GM10847 (cell line): Measurements from ENCODE around the gene SDCCAG8.

Source experiments
- POLR2A ChIP-seq: IDR thresholded peaks from 2 replicates; pipeline ENCODE4 v1.6.1; 2011; ENCODE audit not compliant: insufficient read length; ENCODE audit errors: extremely low read depth

The SDCCAG8 gene

GRCh38 chr1:243268751-243269460, 13.1 kb downstream of the SDCCAG8 start:
- no peak for TF ChIP-seq POLR2A

- TF ChIP-seq POLR2A, result no peak
Observed at GRCh38 chr1:243269461-243269801, 13.6 kb downstream of the SDCCAG8 start.

DNA sequence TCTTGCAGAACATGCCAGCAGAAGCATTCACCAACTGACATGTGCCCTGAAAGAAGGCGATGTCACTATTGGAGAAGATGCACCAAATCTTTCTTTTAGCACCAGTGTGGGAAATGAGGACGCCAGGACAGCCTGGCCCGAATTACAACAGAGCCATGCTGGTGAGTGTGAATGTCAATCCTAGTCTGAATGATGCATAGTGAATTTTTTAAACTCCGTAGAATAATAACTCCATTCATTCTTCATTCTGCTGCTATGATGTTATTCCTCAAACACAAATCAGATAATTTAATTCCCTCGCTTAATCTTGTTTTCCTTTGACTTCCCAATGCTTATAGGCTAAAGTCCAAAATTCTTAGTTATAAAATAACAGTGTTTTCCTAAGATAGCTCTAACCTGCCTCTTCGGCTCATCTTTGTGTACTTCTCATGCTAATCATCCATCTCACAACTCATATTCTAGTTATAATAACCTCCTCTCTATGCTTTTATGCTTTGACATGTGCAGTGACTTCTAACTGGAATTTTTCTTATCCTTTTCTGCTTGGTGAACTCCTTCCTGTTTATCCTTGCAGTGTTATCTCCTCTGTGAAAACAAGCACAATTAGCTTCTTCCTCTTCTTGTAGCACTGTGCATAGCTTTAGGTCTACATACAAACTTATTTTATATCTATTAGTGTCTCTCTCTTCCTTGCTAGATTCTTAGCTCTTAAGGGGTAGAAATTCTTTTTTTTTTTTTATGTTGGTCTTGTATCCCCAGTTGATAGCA, 14.4 kb downstream of the SDCCAG8 start:
- no peak for TF ChIP-seq POLR2A

- TF ChIP-seq POLR2A, result no peak
Observed at GRCh38 chr1:243271996-243272395, 16.2 kb downstream of the SDCCAG8 start.

GRCh38 chr1:243272401-243272800, 16.6 kb downstream of the SDCCAG8 start:
- TF ChIP-seq POLR2A, result no peak

DNA sequence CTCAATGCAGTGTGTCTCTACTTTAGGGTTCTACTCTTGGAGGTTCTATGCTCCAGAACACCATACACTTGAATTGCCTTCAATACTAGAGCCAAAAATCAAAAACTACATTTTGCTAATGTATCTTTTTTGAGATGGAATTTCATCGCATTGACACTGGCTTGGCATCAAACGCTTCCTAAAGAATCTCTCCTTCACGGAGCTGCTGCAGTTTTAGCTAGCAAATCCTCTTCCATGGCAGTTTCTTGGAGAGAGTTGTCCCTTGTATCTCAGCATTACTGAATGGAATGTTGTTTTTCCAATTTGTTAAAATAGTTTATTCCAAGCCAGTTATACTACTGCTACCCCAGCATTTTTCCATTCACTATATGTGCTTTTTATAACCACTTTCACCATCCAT, 17.7 kb downstream of the SDCCAG8 start:
- no peak for TF ChIP-seq POLR2A

- no peak for TF ChIP-seq POLR2A
Observed at GRCh38 chr1:243273945-243274344, 18.1 kb downstream of the SDCCAG8 start.

DNA sequence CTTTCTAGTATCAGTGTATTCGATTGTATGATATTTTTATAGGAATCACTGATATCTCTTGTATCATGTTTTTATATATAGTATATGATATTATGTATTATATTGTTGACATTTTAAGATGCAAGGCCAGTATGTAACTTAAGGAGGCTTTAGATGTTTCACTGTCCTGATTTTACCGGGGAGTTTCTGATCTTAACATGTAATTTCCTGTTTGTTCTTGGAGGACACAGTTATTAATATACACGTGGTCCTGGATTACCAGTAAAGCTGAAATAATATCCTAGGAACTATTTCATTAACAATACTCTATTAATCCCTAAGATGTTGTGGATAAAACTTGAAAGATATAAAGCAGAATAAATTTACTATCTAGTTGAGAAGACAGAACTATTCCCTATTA, 19.5 kb downstream of the SDCCAG8 start:
- TF ChIP-seq POLR2A, result no peak

DNA sequence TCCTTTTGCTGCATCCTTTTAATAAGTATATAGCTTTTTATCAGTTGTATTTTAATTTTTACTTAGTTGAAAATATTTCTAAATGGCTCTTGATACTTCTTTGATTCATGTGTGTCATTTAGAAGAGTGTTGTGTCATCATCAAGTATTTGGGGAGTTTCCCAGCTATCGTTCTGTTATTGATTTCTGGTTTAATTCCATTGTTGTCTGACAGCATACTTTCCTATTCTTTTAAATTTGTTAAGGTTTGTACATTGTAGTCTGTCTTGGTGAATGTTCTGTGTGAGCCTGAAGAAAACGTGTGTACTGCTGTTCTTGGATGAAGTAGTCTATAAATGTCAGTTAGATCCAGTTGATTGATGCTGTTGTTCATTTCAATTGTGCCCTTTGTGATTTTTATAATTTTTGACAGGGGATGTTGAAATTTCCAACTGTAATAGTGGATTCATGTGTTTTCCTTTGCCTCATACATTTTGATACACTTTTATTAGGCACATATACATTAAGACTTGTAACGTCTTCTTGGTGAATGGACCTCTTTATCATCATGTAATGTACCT, 24.8 kb downstream of the SDCCAG8 start:
- TF ChIP-seq POLR2A, result no peak

DNA sequence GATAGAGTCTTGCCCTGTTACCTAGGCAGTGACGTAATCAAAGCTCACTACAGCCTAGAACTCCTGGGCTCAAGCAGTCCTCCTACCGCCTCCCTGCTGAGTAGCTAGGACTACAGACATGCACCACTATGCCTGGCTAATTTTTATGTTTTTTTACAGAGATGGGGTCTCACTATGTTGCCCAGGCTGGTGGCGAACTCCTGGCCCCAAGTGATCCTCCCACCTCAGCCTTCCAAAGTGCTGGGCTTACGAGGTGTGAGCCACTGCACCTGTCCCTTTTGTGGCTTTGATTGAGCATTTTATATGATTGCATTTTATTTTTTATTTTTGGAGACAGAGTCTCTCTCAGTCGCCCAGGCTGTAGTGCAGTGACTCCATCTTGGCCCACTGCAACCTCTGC, 25.8 kb downstream of the SDCCAG8 start:
- no peak for TF ChIP-seq POLR2A

GRCh38 chr1:243286409-243287122, 30.7 kb downstream of the SDCCAG8 start:
- TF ChIP-seq POLR2A, result no peak

DNA sequence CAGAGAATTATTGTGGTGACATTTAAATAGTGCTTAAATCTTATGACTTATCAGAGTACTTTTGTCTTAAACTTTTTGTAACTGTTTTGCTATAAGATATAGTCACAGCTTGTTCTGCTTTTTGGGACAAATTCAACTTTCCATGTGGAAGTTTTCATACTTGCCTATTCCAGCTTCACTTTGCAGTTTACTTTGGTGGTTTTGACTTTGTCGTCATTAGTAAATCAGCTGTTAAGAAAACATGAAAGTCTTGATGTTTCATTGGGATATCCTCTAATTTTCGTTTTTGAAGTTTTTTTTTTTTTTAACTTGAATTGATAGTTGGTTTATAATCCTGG, 31.3 kb downstream of the SDCCAG8 start:
- TF ChIP-seq POLR2A, result no peak

GRCh38 chr1:243287652-243288051, 31.8 kb downstream of the SDCCAG8 start:
- no peak for TF ChIP-seq POLR2A

DNA sequence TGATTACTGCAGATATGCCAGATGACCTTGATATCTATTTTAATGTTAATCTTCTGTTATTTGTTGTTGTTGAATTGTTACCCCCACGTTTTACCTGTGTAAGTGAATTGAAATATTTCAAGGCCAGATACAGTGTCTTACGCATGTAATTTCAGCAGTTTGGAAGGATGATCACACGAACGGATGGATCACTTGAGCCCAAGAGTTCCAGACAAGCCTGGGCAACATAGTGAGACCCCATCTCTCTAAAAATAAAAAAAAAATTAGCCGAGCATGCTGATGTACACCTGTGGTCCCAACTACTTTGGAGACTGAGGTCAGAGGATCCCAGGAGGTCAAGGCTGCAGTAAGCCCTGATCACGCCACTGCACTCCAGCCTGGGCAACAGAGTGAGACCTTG, 32.2 kb downstream of the SDCCAG8 start:
- no peak for TF ChIP-seq POLR2A

GRCh38 chr1:243291292-243291691, 35.5 kb downstream of the SDCCAG8 start:
- no peak for TF ChIP-seq POLR2A

- no peak for TF ChIP-seq POLR2A
Observed at GRCh38 chr1:243292117-243292516, 36.3 kb downstream of the SDCCAG8 start.

- no peak for TF ChIP-seq POLR2A
Observed at GRCh38 chr1:243293941-243294722, 38.3 kb downstream of the SDCCAG8 start.
